ENCODE data around the gene LUC7L.
"Not testable (repeated sequence)": the region's sequence is repeated elsewhere in the genome, so short reads cannot be mapped to it uniquely, and the experiment has no call there.

LUC7L gene, protein sequence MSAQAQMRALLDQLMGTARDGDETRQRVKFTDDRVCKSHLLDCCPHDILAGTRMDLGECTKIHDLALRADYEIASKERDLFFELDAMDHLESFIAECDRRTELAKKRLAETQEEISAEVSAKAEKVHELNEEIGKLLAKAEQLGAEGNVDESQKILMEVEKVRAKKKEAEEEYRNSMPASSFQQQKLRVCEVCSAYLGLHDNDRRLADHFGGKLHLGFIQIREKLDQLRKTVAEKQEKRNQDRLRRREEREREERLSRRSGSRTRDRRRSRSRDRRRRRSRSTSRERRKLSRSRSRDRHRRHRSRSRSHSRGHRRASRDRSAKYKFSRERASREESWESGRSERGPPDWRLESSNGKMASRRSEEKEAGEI

DNA sequence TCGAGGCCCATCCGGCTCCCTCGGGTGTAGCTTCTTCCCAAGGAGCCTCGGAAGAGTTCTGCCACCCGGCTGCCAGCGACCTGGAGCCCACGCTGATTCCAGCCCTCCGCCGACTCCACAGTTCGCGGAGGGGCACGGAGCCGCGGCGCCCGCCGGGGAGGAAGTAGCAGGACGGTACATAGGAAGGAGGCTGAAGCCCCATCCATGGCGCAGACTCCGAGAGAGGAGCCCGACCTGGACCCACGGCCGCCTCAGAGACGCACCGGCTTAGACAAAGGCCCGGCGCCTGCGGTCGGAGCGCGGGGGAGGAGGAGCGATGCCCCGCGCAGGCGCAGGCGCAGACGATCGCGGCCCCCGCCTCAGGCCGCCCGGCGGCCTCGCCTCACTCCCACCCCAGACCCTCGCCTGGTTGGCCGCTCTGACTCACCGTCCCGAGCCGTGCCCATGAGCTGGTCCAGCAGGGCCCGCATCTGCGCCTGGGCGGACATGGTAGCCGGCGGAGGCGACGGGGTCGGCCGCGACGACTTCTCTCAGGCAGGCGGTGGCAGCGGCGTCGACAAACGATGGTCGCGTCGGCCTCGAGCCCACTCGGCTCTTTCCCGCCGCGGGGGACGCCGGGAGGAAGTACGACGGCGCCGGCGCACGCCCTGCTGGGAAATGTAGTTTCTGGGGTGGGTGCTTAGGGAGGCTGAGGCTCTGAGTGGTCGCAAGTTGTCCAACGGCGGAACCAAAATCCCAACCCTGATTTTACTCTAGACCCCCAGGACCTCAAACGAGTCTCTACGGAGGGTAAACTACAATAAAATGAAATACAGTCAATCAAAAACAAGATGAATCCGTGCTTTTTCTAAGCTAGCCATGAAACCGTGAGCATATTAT is at the start of gene LUC7L:
Gene LUC7L, minus strand, starts transcription at position 598 of the 879 bp plus-strand sequence. Its CDS starts 110 bp downstream, at position 488.
- peak; percentile 91 for DNase-seq

DNA sequence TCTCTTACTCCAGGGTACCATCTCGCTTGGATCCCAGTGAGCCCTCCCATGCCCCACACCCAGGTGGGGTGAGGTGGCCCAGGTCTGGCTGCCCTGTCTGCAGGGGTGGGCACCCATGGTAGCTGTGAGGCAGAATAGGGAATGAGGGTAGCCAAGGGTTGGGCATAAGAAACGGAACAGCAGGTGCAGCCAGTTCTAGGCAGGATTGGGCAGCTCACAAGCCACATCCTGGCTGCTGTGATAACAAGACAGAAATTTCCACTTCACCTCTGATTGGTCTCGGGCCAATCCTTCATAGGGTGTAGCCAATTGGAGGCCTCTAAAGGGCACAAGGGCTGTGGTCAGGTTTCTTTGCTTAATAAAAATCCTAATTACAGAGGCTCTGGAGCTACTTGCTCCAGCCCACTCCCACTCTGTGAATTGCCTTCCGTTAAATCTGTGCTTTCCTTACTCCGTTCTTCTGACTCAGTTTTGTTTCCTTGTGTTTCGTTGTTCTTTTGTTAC is 49.7 kb upstream of the LUC7L start:
- peak; percentile 44 for DNase-seq

DNA sequence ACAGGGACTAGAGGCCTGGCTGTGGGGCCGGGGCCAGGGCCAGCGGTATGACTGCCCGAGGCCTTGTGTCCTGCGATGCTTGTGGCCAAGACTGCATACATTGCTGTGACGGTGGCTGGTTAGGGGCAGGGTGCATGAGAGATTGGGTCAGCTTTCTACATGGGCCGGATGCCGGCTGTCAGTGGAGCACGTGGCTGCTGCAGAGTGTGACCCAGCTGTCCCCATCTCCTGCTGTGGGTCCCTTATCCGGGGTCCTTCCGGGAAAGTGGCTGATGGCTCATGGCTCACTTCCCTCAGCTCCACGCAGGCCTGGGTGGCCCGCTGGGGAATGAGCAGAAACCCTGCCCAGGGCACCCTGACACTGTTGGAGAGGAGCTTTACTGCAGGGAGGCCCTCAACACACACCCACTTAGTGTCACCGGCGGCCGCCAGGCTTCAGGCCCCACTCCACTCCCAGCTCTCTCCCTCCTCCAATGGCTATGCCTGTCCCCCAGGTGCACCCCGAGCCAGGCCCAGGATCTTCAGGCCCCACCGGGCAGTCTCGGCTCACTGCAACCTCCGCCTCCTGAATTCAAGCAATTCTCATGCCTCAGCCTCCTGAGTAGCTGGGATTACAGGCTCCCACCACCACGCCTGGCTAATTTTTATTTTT is 47.3 kb upstream of the LUC7L start:
- no peak for DNase-seq

DNA sequence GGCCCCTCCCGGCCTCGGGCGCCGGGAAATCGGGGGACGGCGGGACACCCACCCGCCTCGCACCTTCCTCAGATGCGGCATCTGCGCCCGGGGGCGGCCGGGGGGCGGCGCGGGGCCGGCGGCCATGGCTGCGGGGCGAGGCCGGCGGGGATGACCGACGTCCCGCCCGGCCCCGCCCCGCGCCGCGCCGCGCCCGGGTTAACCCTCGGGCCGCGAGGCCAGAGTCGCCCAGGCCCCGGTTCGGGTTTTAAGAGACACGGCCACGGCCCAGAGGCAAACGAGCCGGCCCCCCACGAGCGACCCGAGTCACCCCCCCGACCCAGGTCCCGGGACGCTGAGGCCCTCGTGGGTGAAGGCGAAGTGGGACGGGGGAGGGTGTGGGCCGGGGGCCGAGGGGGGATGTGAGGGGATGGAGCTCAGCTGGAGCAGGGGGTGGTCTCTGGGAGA is 46.6 kb upstream of the LUC7L start, which contains the start of gene RGS11:
Gene RGS11, minus strand, starts transcription at position 159 of the 447 bp plus-strand sequence. Its CDS starts 33 bp downstream, at position 126.
- DNase-seq = no peak

DNA sequence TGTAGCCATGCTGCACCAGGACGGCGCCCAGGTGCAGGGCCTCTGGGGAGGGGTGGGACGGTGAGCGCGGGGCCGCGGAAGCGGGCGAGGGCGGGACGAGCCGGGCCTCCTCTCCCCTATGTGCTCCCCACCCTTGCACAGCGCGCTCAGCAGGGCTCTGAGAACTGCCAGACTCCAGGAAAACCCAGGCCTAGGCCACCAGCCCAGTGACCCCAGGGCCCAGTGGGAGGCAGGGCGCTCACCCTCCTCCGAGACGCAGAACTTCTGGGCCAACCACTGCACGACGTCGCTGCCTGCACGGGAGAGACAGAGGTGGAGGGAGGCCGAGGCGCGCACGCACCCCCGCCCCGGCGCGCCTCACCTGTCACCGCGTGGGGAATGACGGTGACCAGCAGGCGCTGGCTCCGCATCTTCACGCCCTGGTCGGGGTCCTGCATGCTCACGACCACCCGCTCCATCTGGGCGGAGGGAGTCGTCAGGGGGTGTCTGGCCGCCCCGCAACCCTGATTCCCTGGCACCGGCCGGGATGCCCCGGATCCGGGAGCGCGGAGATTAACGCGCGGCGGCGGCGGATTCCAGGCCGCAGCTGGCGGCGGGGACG is 45.9 kb upstream of the LUC7L start:
- DNase-seq = peak; percentile 40

DNA sequence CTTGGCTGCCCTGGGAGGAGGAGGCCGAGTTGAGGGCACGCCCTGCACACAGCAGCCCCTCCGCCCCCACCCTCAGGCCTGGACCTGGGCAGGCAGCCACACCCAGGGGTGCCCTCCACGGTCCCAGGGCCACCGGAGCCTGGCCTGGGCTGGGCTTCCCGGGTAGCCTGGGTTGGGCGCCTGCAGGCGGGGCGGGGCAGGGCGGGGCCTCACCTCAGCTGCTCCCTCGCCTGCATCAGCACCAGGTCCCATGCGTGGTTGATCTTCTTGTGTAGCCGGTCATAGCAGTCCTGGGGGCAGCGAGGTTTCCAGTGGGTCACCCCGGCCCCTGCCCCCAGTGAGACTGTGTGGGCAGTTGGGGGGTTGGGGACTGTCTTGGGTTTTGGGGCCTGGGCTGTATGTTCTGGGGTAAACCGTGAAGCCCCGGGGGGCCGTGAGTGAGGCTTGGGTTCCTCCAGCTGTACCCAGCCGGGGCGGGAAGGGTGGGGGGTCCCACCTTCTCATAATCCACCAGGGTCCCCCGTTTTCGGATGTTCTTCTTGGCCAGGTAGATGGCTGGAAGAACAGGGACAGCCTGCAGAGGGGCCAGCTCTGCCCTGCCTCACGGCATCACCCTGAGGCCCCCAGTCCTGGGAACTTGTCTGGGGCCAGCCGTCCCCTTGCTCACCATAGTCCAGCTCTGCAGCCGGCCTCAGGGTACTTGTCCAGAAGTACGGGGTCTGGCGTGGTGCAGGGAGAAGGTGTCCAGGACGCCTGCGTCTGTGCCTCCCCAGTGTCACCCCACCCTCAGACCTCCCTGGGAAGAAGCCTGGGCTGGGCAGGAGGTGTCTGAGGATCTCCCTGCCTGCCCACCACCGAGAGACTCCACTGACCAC is 44.5 kb upstream of the LUC7L start:
- no peak for DNase-seq

DNA sequence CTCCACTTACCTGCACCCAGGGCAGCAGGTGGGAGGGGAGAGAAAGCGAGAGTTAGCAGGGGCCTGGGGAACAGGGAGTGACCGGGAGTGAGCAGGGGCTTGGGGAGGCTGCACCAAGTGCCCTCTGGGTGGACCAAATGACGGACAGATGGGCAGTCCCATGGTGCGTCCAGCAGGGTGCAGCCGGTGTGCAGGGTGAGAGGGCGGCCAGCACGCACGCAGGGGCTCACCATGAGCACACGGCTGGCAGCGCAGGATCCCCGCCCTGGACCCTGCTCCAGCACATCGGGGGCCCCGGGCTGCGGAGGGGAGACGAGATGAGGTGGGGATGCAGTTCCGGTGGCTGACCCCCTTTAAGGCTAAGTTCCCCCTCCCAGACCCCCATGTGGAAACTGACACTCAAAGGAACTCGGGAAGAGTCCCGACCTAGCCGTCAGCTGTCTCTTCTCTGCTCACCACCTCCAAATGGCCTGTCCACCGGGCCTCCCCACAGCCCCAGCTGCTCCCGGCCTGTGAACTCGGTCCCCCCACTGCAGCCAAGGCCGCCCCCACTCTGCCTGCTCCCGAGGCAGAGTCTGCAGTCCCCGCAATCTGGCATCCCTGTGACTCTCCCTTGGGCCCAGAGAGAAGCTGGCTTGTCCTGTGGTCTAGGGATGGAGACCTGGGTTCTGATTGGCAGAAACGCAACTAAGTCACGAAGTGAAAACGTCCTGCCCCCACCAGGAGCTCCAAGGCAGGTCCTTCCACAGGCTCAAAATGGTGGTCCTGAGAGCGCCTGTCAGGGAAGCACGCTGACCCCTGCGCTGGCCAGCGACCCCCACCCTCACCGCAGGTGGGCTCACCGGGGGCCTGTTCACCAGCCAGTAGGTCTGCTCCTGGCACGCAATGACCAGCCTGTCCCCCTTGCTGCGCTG is 43.6 kb upstream of the LUC7L start:
- DNase-seq = no peak

DNA sequence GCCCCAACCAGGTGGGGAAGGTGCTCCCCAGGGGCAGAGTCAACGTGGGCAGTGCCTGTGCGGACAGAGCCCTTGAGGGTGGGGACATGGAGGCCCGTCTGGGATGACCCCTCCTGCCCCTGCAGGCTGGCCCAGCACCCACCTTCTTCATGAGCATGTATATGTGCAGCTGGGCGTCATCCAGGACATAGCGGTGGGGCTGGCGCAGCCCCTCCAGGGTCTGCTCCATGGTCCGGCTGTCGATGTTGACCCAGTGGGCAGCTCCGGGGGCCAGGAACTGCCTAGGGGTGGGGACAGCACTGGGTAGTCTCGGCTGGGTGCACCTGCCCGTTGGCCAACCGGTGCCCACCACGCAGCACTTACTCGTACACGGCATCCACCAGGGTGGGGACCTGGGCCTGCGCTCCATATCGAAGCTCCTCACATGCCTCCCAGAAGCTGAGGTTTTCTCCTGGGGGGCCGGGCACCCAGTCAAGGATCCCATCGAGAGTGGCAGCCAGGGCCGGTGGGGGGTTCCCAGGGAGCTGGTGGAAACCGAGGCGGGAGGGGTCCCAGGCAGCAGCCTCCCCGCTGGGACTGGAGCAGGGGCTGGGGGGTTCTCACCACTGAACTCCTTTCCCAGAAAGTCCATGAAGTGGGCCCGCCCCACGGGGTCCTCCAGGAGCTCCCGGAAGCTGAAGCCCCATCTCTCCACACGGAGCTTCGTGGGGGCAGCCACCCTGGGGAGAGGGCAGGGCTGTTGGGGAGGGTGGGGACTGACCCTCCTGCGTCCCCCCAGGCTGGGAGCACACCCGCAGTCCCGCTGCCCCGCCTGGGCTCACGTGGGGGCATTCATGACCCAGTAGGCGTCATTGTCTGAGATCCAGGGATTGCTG is 41.4 kb upstream of the LUC7L start:
- no peak for DNase-seq

DNA sequence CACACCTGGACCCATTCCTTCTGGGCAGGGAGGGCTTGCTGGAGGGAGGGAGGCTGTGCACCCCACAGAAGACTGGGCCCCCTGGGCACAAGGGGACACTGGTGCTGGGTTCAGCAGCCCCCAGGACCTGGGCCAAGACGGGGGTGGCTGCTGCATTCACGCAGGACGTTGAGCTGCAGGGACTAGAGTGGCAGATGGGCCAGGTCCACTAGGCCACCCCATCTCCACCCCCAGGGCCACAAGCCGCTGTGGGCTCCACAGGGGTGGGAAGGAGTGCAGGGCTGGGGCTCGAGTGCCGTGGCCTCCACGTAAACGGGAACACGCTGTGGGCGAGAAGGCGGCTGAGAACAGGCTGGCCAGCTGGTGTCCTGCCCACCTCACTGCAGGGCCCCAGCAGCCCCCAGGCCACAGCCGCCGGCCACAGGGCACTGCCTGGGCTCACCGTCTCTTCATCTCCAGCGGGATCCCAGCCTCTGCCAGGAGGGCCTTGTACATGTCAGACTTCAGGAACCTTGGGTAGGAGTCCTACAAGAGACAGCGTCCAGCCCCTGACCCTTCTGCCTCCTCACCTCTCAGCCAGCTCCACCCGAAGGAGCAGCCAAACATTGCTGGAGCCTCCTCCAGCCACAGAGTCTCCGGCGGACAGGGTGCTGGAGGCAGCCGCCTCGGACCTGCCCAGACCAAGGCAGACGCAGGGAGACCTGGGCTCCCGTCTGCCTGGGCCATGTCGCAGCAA is 40.0 kb upstream of the LUC7L start:
- DNase-seq = no peak

DNA sequence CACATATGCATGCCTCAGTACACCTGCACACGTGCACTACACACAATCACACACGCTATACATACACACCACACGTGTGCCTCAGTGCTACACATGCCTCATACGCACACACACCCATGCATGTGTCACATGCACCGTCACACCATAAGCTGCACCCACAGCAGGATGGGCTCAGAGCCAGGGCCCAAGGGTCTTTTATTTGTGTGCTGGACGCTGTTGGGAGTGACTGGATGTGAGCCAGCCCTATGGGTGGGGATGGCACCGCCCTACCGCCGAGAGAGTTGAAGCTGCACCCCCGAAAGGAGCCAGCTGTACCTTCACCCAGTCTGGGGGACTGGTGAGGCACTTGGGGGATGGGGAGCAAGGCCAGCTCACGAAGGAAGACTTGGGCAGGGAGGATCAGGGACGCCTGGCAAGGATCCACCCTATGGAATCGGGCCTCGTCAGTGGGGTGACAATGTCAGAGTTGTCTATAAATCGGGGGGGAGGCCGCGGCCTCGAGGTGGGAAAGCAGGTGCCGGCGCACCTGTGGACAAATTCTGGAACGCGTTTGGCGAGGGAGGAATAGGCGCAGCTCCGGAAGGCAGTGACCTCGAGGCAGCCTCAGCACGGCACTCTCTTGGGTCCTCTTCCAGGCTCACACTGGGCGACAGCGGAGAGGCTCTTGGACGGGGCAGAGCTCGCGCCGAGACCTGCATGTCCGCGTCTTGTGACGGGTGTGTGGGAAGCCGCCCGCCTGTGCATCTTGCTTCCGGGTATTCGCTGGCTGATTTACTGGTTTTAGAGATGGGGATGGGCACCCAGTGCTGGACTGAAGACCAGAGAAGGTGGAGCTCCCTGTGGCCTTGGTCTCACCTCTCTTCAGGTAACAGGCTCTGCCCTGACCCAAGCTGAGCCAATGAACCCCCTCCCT is 39.1 kb upstream of the LUC7L start:
- no peak for DNase-seq

DNA sequence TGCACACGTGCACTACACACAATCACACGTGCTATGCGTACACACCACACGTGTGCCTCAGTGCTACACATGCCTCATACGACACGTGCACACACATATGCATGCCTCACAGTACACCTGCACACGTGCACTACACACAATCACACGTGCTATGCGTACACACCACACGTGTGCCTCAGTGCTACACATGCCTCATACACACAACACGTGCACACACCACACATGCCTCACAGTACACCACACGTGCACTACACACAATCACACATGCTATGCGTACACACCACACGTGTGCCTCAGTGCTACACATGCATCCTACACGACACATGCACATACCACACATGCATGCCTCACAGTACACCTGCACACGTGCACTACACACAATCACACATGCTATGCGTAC is 38.3 kb upstream of the LUC7L start:
- DNase-seq = not testable (repeated sequence)

DNA sequence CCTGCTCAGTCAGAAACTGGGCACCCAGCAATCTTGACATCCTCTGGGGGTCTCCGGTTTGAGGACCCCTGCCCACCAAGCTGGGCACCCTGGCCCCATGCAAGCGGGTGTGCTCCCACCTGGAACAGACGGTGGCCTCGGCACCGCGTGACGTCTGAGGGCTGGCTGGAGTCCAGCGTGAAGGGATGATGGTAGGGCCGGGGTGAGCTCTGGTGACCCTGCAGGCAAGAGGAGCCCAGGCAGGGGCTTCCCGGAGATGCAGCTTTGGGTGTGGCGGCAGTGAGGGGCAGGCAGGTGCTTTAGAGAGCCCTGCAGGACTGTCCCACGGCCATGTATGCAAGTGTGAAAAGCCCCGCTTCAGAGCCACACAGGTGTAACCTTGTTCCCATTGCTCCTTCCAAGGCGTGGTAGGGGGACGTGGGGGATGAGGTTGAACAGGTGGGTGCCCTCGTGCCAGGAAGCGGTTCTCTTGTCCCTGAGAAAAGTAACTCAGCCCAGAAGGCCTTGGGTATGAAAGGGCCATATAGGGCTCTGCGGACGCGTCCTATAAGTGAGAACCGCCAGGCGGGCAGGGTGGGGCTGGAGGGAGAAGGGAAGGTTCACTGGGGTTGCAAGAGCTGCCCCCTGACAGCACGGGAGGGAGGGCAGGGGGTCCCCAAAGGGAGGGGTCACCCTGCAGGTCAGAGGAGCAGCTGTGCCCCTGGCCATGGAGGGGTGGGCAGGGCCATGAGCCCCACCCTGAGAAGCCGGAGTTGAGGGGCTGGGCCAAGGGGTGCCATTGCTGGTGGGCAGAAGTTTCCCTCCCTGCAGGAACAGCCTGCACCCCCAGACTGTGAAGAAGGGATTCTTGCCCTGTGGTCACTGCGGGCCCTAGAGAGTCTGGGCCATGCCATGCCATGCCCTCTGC is 37.3 kb upstream of the LUC7L start:
- DNase-seq = no peak

DNA sequence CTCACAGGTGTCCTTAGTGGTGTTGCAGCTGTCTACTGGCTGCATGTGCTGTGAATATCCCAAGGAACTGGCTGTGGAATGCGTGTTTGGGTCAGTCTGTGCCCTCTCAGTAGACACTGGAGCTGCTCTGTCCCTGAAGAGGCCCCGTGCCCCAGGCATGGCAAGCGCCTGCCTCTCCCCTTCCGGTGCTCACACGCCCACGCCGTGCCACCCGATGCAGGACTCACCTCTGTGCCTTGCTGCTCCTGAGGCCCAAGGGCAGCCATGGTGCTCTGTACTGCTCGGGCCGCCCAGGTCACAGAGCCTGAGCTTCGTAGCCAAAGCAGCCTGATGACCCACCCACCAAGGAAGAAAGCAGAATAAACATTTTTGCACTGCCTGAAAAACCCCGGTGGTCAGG is 36.5 kb upstream of the LUC7L start:
- DNase-seq = peak; percentile 32

DNA sequence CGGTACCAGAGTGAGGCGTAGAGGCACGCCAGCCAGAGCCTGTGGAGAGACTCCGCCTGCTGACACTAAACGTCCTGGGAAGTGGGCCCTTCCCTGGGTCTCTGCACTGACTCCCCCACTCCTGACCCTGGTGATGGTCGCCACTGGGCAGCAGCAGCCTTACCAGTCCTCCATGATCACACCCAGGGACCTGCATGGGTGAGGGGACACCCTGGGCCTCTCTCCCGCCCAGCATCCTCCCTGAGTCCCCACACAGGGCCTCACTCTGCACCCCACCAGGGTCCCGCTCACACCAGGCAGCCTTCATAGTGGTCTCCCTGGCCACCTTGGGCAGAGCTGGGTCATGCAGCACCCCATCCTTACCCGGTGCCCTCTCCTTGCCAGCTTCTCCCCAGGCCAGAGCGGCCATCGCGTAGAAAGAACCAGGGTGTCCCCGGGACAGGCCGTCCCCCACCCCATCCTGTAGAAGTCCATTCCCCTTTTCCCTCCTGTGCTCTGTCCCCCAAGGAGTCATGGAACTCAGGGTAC is 35.8 kb upstream of the LUC7L start:
- no peak for DNase-seq

DNA sequence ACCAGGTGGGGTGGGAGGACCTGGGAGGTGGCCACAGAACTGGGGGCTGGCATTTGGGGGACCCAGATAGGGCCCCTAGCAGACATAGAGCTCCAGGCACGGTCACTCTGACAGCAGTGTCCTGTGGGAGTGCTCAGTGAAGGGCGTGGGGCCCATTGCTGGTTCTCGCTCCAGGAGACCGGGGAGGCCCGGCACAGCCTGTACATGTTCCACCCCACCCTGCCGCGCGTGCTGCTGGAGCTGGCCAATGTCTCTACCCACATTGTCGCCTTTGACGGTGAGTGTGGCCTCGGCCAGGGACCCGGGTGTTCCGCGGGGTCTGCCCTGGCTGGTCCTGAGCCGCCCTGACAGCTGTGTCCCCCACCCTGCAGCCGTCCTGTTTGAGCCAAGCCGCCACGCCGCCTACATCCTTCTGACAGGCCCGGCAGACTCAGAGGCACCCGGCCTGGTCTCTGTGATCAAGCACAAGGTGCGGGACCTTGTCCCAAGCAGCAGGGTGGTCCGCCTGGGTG is 35.2 kb upstream of the LUC7L start:
- DNase-seq = no peak

DNA sequence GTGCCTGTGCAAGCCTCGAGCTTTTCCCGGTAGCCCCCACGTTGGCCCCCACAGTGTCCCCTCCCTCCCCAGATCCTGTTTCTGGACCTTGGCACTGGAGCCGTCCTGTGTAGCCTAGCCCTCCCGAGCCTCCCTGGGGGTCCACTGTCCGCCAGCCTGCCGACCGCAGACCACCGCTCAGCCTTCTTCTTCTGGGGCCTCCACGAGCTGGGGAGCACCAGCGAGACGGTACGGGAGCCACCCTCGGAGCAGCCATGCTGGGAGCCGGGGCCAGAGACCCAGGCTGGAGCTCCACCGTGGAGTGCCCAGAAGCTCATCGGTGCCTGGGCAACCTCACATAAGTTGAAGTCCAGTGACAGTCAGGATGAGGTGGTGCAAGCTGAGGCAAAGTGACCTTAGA is 34.7 kb upstream of the LUC7L start:
- DNase-seq = no peak

All from activated CD4-positive, alpha-beta T cell treated with anti-CD3 and anti-CD28 coated beads for 48 hours (primary cell).